HPDE6-E6E7 (cell line): ENCODE results near the gene CNKSR3.

Experiments
- DNase-seq: peaks from one replicate; pipeline ENCODE4 v3.0.0; 2011; ENCODE audit warnings: missing footprints; ENCODE audit errors: extremely low spot score

Gene CNKSR3

GRCh38 chr6:154414021-154414813 is 96.3 kb downstream of the CNKSR3 start:
- DNase-seq: no peak

- DNase-seq: no peak
These were observed 98.2 kb downstream of the CNKSR3 start for GRCh38 chr6:154412106-154412820.

DNA sequence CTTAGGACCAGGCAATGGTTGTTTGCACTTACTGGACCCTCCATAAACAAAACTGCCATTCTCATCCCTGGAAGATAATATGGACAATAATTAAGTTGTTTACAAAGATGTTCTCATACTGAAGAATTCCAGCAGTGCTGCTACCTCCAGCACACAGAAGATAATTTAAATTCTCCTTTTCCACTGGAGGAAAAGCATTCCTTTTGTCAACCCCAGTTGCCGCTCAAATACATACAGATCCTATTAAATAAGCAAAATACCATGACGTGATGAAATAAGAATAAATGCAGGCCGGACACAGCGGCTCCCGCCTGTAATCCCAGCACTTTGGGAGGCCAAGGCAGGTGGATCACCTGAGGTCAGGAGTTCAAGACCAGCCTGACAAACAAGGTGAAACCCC is 99.4 kb downstream of the CNKSR3 start:
- DNase-seq: no peak

DNA sequence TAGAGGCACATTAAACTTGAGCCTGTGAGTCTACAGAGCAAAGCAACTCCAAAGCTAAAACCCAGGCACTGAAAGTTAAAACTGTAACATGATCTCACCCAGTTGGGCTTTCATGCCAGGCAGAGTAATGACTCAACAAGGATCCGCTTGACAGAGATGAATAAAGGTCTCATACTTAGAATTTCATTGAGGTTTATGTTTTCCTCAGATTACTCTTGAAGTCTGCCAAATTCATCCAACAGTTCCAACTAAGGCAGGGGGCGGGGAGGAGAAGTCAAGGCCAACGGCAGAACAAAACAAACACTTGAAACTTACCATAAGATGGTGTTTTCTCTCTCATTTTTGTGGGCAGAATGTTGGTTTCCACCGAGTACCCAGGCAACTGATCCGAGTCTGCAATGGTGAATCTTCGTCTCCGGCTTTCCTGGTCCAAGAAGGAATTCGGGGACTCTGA is 99.8 kb downstream of the CNKSR3 start:
- DNase-seq: peak; percentile 74

- DNase-seq: no peak
These were observed 101.5 kb downstream of the CNKSR3 start for GRCh38 chr6:154408891-154409500.

GRCh38 chr6:154407440-154407839 is 103.0 kb downstream of the CNKSR3 start:
- no peak for DNase-seq

GRCh38 chr6:154406869-154407268 is 103.6 kb downstream of the CNKSR3 start:
- no peak for DNase-seq

DNA sequence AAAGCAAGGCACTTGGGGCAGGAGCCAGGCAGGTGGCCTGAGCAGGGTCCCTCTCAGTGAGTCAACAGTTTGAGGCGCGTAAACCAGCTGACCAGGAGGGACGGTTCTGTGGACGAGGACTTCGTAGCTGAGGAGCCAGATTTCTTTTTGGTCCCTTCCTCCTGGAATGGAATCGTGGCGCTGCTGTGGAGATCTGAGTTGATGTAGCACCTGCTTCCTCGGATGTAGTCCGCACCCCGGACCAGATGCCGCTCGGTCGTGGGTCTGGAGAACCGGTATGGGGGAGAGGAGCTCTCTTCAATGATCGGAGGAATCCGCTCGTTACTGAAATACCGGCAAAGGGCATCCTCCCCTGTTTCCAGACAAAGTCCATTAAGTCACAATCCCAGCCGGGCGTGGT is 104.2 kb downstream of the CNKSR3 start:
- DNase-seq: no peak

- DNase-seq: no peak
These were observed 105.6 kb downstream of the CNKSR3 start for GRCh38 chr6:154404791-154405400.

DNA sequence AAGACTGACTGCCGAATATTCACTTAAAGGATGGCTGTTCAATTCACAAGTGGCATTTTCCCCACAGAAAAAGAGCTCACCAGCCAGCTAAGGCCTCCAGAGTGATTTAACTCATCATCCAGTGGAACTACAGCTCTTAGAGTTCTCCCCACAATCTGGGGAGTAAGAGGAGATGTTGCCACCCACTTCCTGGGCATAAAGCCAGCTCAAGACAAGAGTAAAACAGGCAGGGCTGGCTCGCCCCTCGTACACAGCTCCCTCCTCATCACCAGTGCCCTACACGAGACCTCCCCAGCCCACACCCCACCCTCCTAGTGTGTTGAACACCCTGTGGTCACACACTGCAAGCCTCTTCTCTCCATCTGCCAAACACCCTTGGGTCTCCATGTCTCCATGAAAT is 106.7 kb downstream of the CNKSR3 start:
- DNase-seq: no peak

DNA sequence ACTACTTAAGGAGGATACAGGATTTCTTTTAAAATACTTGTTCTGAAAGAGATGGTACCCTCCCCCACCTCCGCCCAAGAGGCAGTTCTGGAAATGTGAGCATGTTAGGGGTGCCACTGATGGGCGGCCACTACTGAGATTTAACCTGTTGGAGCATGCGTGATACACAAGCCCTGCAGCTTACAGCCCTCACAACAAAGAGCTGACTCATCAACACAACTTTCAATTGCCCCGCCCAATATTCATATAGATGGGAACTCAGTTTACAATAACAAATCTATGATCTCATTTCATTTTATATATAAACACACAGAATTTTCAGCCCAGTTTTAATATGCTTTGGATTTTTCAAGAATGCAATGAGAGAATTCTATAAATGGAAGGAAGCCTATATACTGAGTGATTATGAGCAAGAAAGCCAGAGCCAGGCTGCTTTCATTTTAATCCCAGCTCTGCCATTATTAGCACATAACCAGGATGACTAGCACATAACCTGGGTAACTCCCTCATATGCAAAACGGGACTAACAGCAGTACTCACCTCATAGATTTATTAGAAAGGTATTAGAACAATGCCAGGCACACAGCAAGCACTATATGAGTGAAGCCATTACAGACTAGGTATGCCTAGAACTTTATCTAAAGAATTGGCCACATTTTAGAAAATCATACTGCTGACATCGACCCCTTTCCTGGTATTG is 108.3 kb downstream of the CNKSR3 start:
- peak; percentile 60 for DNase-seq

GRCh38 chr6:154399097-154399496 is 111.4 kb downstream of the CNKSR3 start:
- DNase-seq: no peak

GRCh38 chr6:154397491-154398195 is 112.8 kb downstream of the CNKSR3 start:
- no peak for DNase-seq

- DNase-seq: no peak
These were observed 114.6 kb downstream of the CNKSR3 start for GRCh38 chr6:154395878-154396277.

DNA sequence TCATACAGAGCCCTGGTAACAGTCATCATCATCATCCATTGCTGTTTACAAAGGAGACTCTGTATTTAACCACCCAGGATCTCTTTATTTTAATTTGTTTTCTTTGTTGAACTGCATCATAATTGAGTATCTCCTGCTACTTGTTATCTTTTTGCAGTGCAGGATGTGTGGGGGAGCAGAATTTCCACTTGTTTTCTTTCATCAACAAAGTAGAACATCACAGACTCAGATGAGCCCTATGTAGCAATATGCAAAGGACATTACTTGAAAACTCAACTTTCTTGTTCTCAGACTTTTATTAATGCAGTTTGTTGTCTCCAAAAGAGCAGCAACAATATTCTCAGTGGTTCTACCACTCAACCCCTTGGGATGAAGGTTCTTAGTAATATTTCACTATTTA is 115.2 kb downstream of the CNKSR3 start:
- no peak for DNase-seq

DNA sequence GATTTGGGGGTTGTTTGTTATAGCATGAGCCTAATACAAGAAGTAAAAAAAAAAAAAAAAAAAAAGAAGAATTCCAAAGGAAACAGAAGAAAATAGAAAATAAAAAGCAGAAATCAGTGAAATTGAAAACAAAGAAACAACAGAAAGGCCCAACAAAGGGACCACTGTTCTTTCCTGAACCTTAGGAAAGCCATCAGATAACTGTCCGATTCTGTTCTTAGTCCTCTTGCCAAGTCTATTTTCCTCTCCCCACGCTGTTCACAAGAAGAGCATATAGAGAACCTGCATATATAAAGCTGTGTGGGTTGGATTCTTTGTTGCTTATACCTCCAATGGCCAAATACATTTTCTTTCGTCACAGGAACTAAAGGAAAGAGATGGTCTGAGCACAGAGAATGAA is 115.9 kb downstream of the CNKSR3 start:
- no peak for DNase-seq

DNA sequence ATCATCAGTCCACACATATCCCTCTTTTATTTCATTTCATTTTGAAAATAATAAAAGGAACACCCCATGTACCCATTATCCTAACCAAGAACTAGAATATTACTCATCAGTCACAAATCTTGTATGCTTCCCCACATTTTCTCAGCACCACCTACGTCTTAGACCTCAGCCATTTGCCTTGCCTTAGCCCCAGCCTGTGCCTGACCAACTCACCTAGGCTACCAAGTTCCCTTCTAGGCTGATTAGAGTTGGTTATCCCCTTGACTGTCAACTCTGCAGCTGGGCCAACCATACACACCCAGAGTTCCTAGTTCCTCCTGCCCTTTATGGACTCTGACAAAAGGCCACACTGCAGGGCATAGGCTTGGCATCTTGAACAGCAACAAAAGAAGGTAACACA is 120.5 kb downstream of the CNKSR3 start:
- DNase-seq: no peak

DNA sequence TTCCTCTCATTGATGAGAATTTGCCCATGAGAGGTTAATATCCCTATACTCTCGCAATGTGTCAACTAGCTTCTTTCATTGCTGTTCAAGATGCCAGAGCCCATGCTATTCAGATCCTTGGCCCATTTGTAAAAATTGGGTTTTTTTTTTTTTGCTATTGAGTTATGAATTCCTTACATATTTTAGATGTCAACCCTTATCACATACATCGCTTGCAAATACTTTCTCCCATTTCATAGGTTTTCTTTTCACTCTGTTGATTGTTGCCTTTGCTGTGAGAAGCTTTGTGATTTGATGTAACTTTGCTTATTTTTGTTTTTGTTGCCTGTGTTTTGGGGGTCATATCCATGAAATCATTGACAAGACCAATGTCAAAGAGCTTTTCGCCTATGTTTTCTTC is 121.7 kb downstream of the CNKSR3 start:
- no peak for DNase-seq

GRCh38 chr6:154386848-154387717 is 123.4 kb downstream of the CNKSR3 start:
- peak; percentile 33 for DNase-seq

DNA sequence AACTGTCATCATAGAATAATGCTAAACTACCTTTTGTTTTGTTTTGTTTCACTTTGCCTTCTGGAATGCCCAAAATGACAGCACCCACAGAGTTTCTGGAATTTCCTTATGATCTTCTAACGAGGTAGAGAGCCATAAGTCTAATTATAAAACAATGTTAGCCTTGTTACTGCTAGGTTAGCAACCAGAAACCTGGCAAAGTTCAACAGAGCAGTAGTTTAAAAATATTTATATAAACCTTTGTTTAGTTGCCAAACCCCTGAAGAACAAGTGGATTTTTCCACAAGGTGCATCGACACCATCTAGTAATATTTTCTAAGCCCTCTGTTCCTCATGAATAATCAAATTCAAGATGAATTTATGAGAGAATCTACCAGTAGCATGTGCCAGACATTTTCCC is 126.3 kb downstream of the CNKSR3 start:
- no peak for DNase-seq
